H1 (cell line): ENCODE data around the gene ALG14. TPM values are rescaled to one million over a fixed set of nuclear protein-coding genes. Genes with fewer than 3 reads are reported as not detected.

Experiments
- CREB1 ChIP-seq: IDR thresholded peaks from 2 replicates; pipeline ENCODE4 v1.6.1; 2012; ENCODE audit warnings: inconsistent platforms
- HDAC6 ChIP-seq: IDR thresholded peaks from one replicate; pipeline ENCODE4 v1.7.1; 2012; ENCODE audit warnings: low read depth, mild to moderate bottlenecking, inconsistent platforms, low read length, moderate library complexity
- MAFK ChIP-seq: IDR thresholded peaks from 2 replicates; pipeline ENCODE4 v1.6.1; 2012; ENCODE audit warnings: low read depth, mild to moderate bottlenecking, improper control_type of control experiment, low read length
- RAD21 ChIP-seq, 2 experiments: IDR thresholded peaks in 1 of 2; conservative IDR thresholded peaks in 1 of 2; 2 replicates each; pipeline ENCODE4 v1.6.1; 2011; ENCODE audit warnings: low read depth in 2 of 2, low read length in 2 of 2, improper control_type of control experiment in 1 of 2, inconsistent platforms in 1 of 2, mild to moderate bottlenecking in 1 of 2, moderate library complexity in 1 of 2
- TAF1 ChIP-seq: IDR thresholded peaks from 2 replicates; pipeline ENCODE4 v1.6.1; 2011; ENCODE audit warnings: mild to moderate bottlenecking, low read depth, low read length
- polyA plus RNA-seq, 7 experiments: library from polyadenylated mRNA; depleted of rRNA in 3 of 7; stranded (reverse) in 5 of 7; unstranded in 2 of 7; fragments of >200 nt in 5 of 7; fragments of 200-250 nt in 2 of 7; gene quantifications; 1 replicate in 5 of 7; 2 replicates in 1 of 7; 4 replicates in 1 of 7; pipeline versions ENCODE4 v1.2.1 to v1.2.3, GENCODE V29; 2011 to 2013; ENCODE audit warnings: missing spikeins in 2 of 7, mixed read lengths in 2 of 7
- total RNA-seq: library from RNA; stranded (reverse); fragmentation: NEBNext Ultra II Directional; extraction: Animal tissue kit (Norgen Biotek cat#: 25700); gene quantifications from 2 replicates; pipeline ENCODE4 v1.2.1, GENCODE V29; 2021

The ALG14 gene
- total and polyA plus RNA-seq, 2 of the 8 experiments (the other 6 are each of a cell fraction or from before 2014, with no cell fraction given) = 0.95 to 1.3 TPM

DNA sequence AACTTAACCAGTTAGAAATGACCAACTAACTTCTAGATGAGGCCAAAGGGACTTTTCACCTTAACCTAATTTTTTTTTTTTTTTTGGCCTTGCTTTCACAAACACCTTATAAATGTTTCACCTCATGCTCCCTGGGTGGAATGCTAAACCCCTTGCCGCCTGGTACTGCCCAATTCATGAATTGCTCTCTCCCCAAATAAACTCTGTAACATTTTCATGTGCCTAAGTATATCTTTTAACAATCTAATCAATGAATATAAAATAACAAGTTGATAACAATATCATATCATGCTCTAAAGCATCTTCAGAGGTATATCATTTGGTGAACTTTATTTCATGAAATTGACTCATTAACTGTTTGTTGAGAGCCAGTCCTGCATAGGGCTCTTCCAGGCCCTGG, 134.9 kb downstream of the ALG14 start (continued):
- TF ChIP-seq RAD21 (IDR thresholded peaks at IDR 0.05 in 1 of 2, conservative IDR thresholded peaks at IDR 0.05 in 1 of 2; ENCODE audit: low read depth in 2 of 2, low read length in 2 of 2) (no peak), MAFK (no peak), HDAC6 (no peak), TAF1 (no peak), CREB1 (no peak)
